AG04449 (cell line): ENCODE measurements around the gene WDCP.
A peak's percentile ranks its signal among the peaks of the same experiment; 100 is the strongest.

Experiments
- CTCF ChIA-PET: fragments of 350-600 bp; formaldehyde crosslinking; extraction: SDS; loops from one replicate; lab custom pipeline; 2021; ENCODE audit warnings: antibody characterized with exemption; lab: Yijun Ruan, JAX
- POLR2A ChIA-PET: fragments of 400-600, 350-600 bp; formaldehyde crosslinking; extraction: SDS; loops from one replicate; lab custom pipeline; 2020; ENCODE audit warnings: antibody characterized with exemption, inconsistent platforms; lab: Yijun Ruan, JAX
- DNase-seq: peaks from one replicate; pipeline ENCODE4 v3.0.0-alpha.2; 2010; ENCODE audit warnings: low read depth, low spot score
- H3K4me3 ChIP-seq: 2 replicates; pipeline ENCODE4 v1.5.1; 2011; ENCODE audit warnings: low read depth, mild to moderate bottlenecking, control low read depth, low read length
- CTCF ChIP-seq: IDR thresholded peaks from one replicate; pipeline ENCODE4 v1.5.1; 2011; ENCODE audit warnings: mild to moderate bottlenecking, moderate library complexity, low read length, control low read depth, inconsistent platforms; ENCODE audit not compliant: insufficient read depth; ENCODE audit errors: missing control alignments

The WDCP gene

DNA sequence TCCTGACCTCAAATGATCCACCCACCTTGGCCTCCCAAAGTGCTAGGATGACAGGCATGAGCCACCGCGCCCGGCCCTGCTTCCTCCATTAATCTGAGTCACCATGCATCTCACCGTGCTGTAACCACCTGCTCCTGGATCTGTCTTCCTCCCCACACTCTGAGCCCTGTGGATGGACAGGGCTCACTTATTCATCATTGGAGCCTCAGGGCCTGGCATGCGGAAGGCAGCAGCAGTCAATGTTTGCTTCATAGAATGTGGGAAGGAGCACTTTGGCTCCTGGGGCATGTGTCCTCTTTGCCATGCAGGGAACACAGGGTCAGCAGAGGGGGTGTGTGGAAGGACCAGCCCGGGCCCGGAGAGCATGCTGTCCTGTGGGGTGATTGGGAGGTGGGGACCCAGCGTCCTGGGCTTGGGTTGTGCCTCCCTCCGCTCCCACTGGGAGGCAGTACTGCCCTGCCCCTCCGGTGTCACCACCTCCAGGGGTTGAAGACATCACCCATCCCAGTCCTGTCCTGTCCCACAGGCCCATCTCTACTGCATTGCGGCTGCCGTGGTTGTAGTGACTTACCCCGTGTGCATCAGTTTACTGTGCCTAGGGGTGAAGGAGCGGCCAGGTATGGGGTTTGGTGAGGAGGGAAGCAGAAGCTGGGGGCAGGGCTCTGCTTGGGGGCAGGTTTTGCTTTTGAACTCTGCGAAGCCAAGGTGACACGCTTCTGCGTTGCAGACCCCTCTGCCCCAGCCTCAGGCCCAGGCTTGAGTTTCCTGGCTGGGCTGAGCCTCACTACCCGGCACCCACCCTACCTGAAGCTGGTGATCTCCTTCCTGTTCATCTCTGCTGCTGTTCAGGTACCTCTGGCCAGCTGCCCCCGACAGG, 25.8 kb downstream of the WDCP start:
- CTCF ChIA-PET, result no interaction called here
- H3K4me3 ChIP-seq, result no peak overlapping the region
- TF ChIP-seq CTCF, result peak; percentile 31
- DNase-seq, result no peak
- POLR2A ChIA-PET, result no interaction called here

GRCh38 chr2:24020244-24020643, 26.9 kb downstream of the WDCP start:
- CTCF ChIA-PET, result no interaction called here
- TF ChIP-seq CTCF, result no peak
- no peak overlapping the region for H3K4me3 ChIP-seq
- no peak for DNase-seq
- POLR2A ChIA-PET, result no interaction called here

GRCh38 chr2:24019729-24020128, 27.5 kb downstream of the WDCP start:
- POLR2A ChIA-PET, result no interaction called here
- DNase-seq, result no peak
- CTCF ChIA-PET, result no interaction called here
- no peak overlapping the region for H3K4me3 ChIP-seq
- no peak for TF ChIP-seq CTCF

- no peak overlapping the region for H3K4me3 ChIP-seq
- no peak for TF ChIP-seq CTCF
- ChIA-PET CTCF (no interaction called here), POLR2A (no interaction called here)
- DNase-seq, result no peak
These were observed 28.9 kb downstream of the WDCP start for GRCh38 chr2:24018241-24018640.

DNA sequence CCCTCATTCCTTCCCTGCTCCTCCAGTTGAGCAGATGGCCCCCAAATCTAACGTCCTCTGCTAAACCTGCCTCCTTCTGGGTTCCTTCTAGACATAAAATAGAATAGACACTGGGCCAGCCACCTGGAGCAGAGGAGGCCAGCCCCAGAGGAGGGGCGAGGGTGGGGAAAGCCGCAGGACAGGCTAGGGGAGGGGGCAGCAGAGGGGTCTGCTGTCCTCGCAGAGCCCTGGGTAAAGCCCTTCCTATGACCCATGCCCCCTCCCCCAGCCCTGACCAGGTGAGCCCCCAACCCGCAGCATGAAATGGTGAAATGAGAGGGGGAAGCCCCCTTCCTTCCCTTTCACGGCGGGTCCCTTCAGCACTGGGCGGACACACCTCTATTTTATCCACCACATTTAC, 29.5 kb downstream of the WDCP start:
- H3K4me3 ChIP-seq, result no peak overlapping the region
- DNase-seq, result no peak
- CTCF ChIA-PET, result no interaction called here
- no peak for TF ChIP-seq CTCF
- POLR2A ChIA-PET, result no interaction called here

- CTCF ChIA-PET, result no interaction called here
- DNase-seq, result no peak
- POLR2A ChIA-PET, result interaction anchor here (1.6 kb wide), 1 partner anchor 90 kb away, joined by 3 read pairs; the partner anchor contains the start of gene ATAD2B
- no peak overlapping the region for H3K4me3 ChIP-seq
- TF ChIP-seq CTCF, result no peak
These were observed 30.1 kb downstream of the WDCP start for GRCh38 chr2:24016853-24017703.
